HG03066 (cell line): ENCODE measurements around the gene CST1.
"Not testable (repeated sequence)": the region's sequence is repeated elsewhere in the genome, so short reads cannot be mapped to it uniquely, and the experiment has no call there.

Experiments used
- ATAC-seq: cut with Tn5 transposase; IDR thresholded peaks from one replicate; pipeline ENCODE4 v1.9.1; 2021; ENCODE audit warnings: low read depth; ENCODE audit not compliant: unreplicated experiment

The CST1 gene

DNA sequence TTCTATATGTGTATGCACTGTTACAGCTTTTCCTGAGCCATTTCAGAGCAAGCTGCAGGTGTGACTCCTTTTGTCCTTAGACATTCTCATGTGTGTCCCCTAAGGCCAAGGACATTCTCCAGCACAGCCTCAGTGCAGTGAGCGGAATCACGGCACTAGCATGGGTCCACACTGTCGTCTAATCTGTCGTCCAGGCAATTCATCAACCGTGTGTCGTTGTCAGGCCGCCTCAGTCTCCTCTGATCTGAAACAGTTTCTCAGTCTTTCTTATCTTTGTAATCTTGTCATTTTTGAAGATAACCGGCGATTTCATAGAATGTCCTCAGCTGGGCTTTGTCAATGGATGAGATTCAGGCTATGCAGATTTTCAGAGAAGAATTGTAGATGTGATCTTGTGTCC lies 31.4 kb downstream of the CST1 start:
- ATAC-seq = not testable (repeated sequence)

DNA sequence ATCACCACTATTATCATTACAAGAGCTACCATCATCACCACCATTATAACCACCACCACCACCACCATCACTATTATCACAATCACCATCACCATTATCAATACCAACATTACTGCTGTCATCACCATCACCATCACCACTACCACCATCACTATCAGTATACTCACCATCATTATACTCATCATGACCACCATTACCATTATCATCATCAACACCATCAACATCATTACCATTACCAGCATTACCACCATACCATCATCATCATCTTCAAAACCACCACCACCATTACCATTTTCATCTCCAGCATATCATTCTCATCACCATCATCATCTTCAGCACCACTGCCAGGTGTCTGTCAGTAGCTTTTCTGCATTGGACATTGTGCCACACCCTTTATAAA lies 39.0 kb downstream of the CST1 start:
- not testable (repeated sequence) for ATAC-seq

- ATAC-seq = no peak
These were observed 40.0 kb downstream of the CST1 start for GRCh38 chr20:23710771-23711170.

DNA sequence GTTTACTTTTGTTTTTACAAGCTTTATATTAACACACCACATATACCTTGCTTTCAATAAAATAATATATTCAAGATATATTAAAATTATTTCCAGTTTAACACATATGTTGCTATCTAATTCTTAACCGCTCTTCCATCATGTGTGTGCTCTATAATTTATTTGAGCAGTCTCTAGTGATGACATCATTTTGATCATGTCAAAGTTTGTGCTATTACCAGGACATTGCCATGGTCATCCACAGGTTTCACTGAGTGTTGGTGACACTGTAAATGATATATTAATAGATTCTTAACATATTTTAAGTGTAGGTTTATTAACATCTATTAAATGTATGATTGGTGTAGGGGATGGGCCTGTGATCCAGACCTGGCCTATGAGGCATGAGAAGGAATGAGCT lies 44.8 kb downstream of the CST1 start:
- no peak for ATAC-seq

DNA sequence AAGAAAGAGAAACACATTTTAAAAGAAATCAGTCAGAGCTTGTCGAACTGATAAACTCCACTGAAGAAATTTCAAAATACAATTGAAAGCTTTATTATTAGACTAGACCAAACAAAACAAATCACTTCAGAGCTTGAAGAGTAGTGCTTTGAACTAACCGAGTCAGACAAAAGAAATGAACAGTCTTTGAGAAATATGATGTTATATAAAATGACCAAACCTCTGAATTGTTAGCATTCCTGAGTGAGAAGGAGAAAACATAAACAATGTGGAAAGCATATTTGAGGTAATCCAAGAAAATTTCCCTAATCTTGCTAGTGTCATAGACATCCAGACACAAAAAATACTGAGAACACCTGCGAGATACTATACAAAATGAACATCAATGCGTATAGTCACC lies 48.7 kb downstream of the CST1 start:
- no peak for ATAC-seq

DNA sequence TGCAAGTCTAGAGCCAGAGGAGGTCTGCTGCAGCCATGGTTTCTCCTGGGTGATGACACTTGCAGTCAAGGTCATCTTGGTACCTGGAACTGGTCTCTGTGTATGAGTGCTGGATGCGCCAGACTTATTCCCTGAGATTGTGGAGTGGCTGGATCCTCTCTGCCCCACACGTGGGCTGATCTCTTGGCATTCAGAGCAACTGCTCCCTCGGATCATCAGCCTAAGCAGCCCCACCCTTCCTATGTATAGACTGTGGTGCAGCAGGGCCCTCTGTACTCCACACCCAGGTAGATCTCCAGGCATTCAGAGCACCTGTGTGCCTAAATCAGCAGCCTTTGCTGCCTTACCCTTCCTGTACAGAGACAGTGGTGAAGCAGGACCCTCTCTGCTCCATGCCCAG lies 49.8 kb downstream of the CST1 start:
- no peak for ATAC-seq

- ATAC-seq = no peak
These were observed 52.8 kb downstream of the CST1 start for GRCh38 chr20:23697947-23698346.
